ENCODE data around the gene CGNL1. TPM values are rescaled to one million over a fixed set of nuclear protein-coding genes. Genes with fewer than 3 reads are reported as not detected.

Gene CGNL1
- total RNA-seq, 1 experiment from 2014 or later, result 34.6 TPM

GRCh38 chr15:57572468-57572867 is 196.2 kb downstream of the CGNL1 start:
- Histone ChIP-seq H3K27ac (ENCODE audit: insufficient read length, low read depth, low read length) (no peak overlapping the region), H3K9ac (ENCODE audit: extremely low read depth, insufficient read length, low read length) (no peak overlapping the region), H3K23me2 (ENCODE audit: insufficient read length, low read depth, low read length, poor library complexity, severe bottlenecking) (no peaks in the 10 kb centered on the region), H4K91ac (ENCODE audit: insufficient read length, low read depth, low read length) (no peak overlapping the region), H4K8ac (replicated peaks; ENCODE audit: insufficient read length, low read depth, low read length) (no peak overlapping the region), H2AK5ac (ENCODE audit: insufficient read length, low read length) (no peak overlapping the region), H2AFZ (ENCODE audit: low read length) (no peak overlapping the region), H2BK20ac (ENCODE audit: low read depth, low read length, poor library complexity, severe bottlenecking) (no peak overlapping the region), H3K4ac (ENCODE audit: low read depth, low read length) (no peak overlapping the region), H4K5ac (ENCODE audit: insufficient read length, low read depth, low read length) (no peak overlapping the region), H3K14ac (ENCODE audit: insufficient read depth, low read length) (no peak overlapping the region), H3K4me2 (ENCODE audit: insufficient read depth, insufficient read length, low read length) (no peak overlapping the region), H3T11ph (ENCODE audit: low read length) (no peak overlapping the region), H2BK5ac (ENCODE audit: insufficient read length, low read length) (no peak overlapping the region), H2BK120ac (ENCODE audit: low read depth, low read length, poor library complexity, severe bottlenecking) (no peak overlapping the region), H3K18ac (ENCODE audit: insufficient read length, low read depth, low read length) (no peak overlapping the region), H3K79me1 (ENCODE audit: insufficient read depth, low read depth, low read length, poor library complexity, severe bottlenecking) (no peaks in the 10 kb centered on the region), H3K23ac (ENCODE audit: insufficient read length, low read depth, low read length) (no peak overlapping the region), H4K20me1 (ENCODE audit: control insufficient read depth, insufficient read depth, insufficient read length) (no peaks in the 10 kb centered on the region), H3K79me2 (ENCODE audit: insufficient read depth, low read length) (no peaks in the 10 kb centered on the region), H2BK15ac (ENCODE audit: low read depth, low read length) (no peak overlapping the region), H3K9me3 (ENCODE audit: control insufficient read depth, low read depth, low read length) (no peaks in the 10 kb centered on the region), H3K56ac (ENCODE audit: insufficient read length, low read depth, low read length) (no peak overlapping the region), H3K4me1 (ENCODE audit: insufficient read depth, low read length) (no peaks in the 10 kb centered on the region), H2BK12ac (ENCODE audit: insufficient read length, low read depth, low read length) (no peak overlapping the region), H3K27me3 (ENCODE audit: insufficient read depth, low read length) (no peaks in the 10 kb centered on the region)
- H3K4me1 Mint-ChIP-seq, result peaks cover 4 to 14% of the 10 kb centered on the region in 2 experiments
- no CpG with 5 or more reads among the region's 3 CpGs for whole genome bisulfite sequencing (ENCODE audit: extremely low coverage, insufficient read length, low lambda C conversion rate)
- no peaks in the 10 kb centered on the region for H3K36me3 Mint-ChIP-seq (ENCODE audit: insufficient read depth in 1 of 3, low read depth in 3 of 3)
- no peak for TF ChIP-seq CTCF (conservative IDR thresholded peaks at IDR 0.05)
- H3K27ac Mint-ChIP-seq, result no peak overlapping the region
- no peaks in the 10 kb centered on the region for H3K9me3 Mint-ChIP-seq
- no peak overlapping the region for H3K4me3 Mint-ChIP-seq
- no peaks in the 10 kb centered on the region; the same call in none of the 2 replicates for H3K27me3 Mint-ChIP-seq (ENCODE audit: low read depth)
- DNase-seq, result no peak
